Liver (tissue), 9 donors: ENCODE results near the gene CYP24A1. TPM values are rescaled to one million over a fixed set of nuclear protein-coding genes. Genes with fewer than 3 reads are reported as not detected.

ENCODE experiments used
- DNase-seq: peaks from one replicate; pipeline ENCODE4 v3.0.0-alpha.2; 2017; ENCODE audit warnings: low spot score
- H3K27ac ChIP-seq, 2 donors: one replicate each; pipeline ENCODE4 v1.7.0; 2013; ENCODE audit warnings: inconsistent platforms in 2 of 2, low read length in 2 of 2, control low read depth in 1 of 2, low read depth in 1 of 2, mild to moderate bottlenecking in 1 of 2
- H3K27me3 ChIP-seq, 4 donors: one replicate each; pipeline versions ENCODE4 v1.6.1 to v1.7.0; 2013; ENCODE audit warnings: low read length in 3 of 4, inconsistent platforms in 1 of 4, mild to moderate bottlenecking in 1 of 4, moderate library complexity in 1 of 4; ENCODE audit not compliant: control insufficient read depth in 4 of 4, insufficient read depth in 4 of 4
- H3K36me3 ChIP-seq, 4 donors: one replicate each; pipeline versions ENCODE4 v1.6.1 to v1.7.0; 2013; ENCODE audit warnings: low read length in 3 of 4, mild to moderate bottlenecking in 3 of 4, low read depth in 1 of 4, moderate library complexity in 1 of 4; ENCODE audit not compliant: control insufficient read depth in 4 of 4, insufficient read depth in 3 of 4
- H3K4me1 ChIP-seq, 4 donors: one replicate each; pipeline versions ENCODE4 v1.6.1 to v1.7.0; 2013; ENCODE audit warnings: low read length in 3 of 4, mild to moderate bottlenecking in 3 of 4, moderate library complexity in 1 of 4; ENCODE audit not compliant: control insufficient read depth in 4 of 4, insufficient read depth in 4 of 4
- H3K4me3 ChIP-seq, 3 donors: one replicate each; pipeline versions ENCODE4 v1.6.1 to v1.7.0; 2013; ENCODE audit warnings: low read length in 3 of 3, control low read depth in 1 of 3, low read depth in 1 of 3, mild to moderate bottlenecking in 1 of 3
- H3K9ac ChIP-seq, 2 donors: one replicate each; pipeline ENCODE4 v1.7.0; 2013; ENCODE audit warnings: low read length in 2 of 2, mild to moderate bottlenecking in 2 of 2, moderate library complexity in 2 of 2, control low read depth in 1 of 2, low read depth in 1 of 2
- H3K9me3 ChIP-seq, 4 donors: one replicate each; pipeline versions ENCODE4 v1.6.1 to v1.7.0; 2013; ENCODE audit warnings: low read length in 3 of 4; ENCODE audit not compliant: control insufficient read depth in 4 of 4
- ATF3 ChIP-seq: IDR thresholded peaks from 2 replicates; pipeline ENCODE4 v1.6.1; 2016; ENCODE audit warnings: antibody characterized with exemption
- CTCF ChIP-seq: fragments of 150-350 bp; IDR thresholded peaks from 2 replicates; pipeline ENCODE4 v1.5.1; 2017; ENCODE audit warnings: improper control_type of control experiment, low read depth, low read length; ENCODE audit not compliant: missing input control
- EGR1 ChIP-seq, 2 donors: IDR thresholded peaks; 2 replicates each; pipeline ENCODE4 v1.6.1; 2016 to 2018; ENCODE audit warnings: antibody characterized with exemption in 2 of 2, low read depth in 2 of 2
- FOXA1 ChIP-seq: IDR thresholded peaks from 2 replicates; pipeline ENCODE4 v1.6.1; 2016; ENCODE audit warnings: antibody characterized with exemption
- FOXA2 ChIP-seq: IDR thresholded peaks from 2 replicates; pipeline ENCODE4 v1.6.1; 2016; ENCODE audit warnings: antibody characterized with exemption
- GABPA ChIP-seq, 2 donors: IDR thresholded peaks in 1 of 2; conservative IDR thresholded peaks in 1 of 2; 2 replicates each; pipeline ENCODE4 v1.6.1; 2016; ENCODE audit warnings: antibody characterized with exemption in 2 of 2, mild to moderate bottlenecking in 1 of 2, moderate library complexity in 1 of 2
- HNF4G ChIP-seq: IDR thresholded peaks from 2 replicates; pipeline ENCODE4 v1.6.1; 2016; ENCODE audit warnings: antibody characterized with exemption
- MAX ChIP-seq: IDR thresholded peaks from 2 replicates; pipeline ENCODE4 v1.6.1; 2016; ENCODE audit warnings: antibody characterized with exemption
- NR2F2 ChIP-seq: IDR thresholded peaks from 2 replicates; pipeline ENCODE4 v1.6.1; 2016; ENCODE audit warnings: antibody characterized with exemption
- RAD21 ChIP-seq, 2 donors: IDR thresholded peaks; 2 replicates each; pipeline ENCODE4 v1.6.1; 2016; ENCODE audit warnings: antibody characterized with exemption in 2 of 2, mild to moderate bottlenecking in 2 of 2
- REST ChIP-seq: IDR thresholded peaks from 2 replicates; pipeline ENCODE4 v1.6.1; 2016; ENCODE audit warnings: antibody characterized with exemption, mild to moderate bottlenecking
- RXRA ChIP-seq, 2 donors: IDR thresholded peaks; 2 replicates each; pipeline ENCODE4 v1.6.1; 2017 to 2018; ENCODE audit warnings: antibody characterized with exemption in 2 of 2, mild to moderate bottlenecking in 1 of 2
- TAF1 ChIP-seq: conservative IDR thresholded peaks from 2 replicates; pipeline ENCODE4 v1.6.1; 2016; ENCODE audit warnings: antibody characterized with exemption, mild to moderate bottlenecking
- YY1 ChIP-seq: IDR thresholded peaks from 2 replicates; pipeline ENCODE4 v1.6.1; 2016; ENCODE audit warnings: antibody characterized with exemption, mild to moderate bottlenecking
- ZBTB33 ChIP-seq: IDR thresholded peaks from 2 replicates; pipeline ENCODE4 v1.6.1; 2016; ENCODE audit warnings: antibody characterized with exemption
- WGBS: extraction: QIAGEN DNeasy Blood & Tissue Kit; methylation state at CpG from one replicate; pipeline ENCODE4 v1.1.7; 2013; 5-methylcytosine and 5-hydroxymethylcytosine counted together
- polyA plus RNA-seq, 2 donors: library from polyadenylated mRNA; stranded (reverse) in 1 of 2; unstranded in 1 of 2; fragments of 200-250 nt in 1 of 2; fragments of >200 nt in 1 of 2; fragmentation: Nextera tagmentation in 1 of 2; extraction: Ambion mirVana in 1 of 2; gene quantifications; one replicate each; pipeline versions ENCODE4 v1.2.1 to v1.2.3, GENCODE V29; 2013 to 2015
- total RNA-seq, 2 donors: library from RNA; depleted of rRNA; stranded (reverse); fragments of >200 nt; gene quantifications; one replicate each; pipeline ENCODE4 v1.2.3, GENCODE V29; 2014
- donor health status: healthy.
- donor health status: healthy.
- donor health status: healthy.
- donor health status: healthy.
- donor health status: healthy.

Gene CYP24A1
- total and polyA plus RNA-seq, 4 donors: not detected

- Histone ChIP-seq H3K27me3 (no peaks in the 10 kb centered on the region), H3K27ac (no peak overlapping the region), H3K9ac (no peak overlapping the region), H3K4me1 (no peaks in the 10 kb centered on the region), H3K9me3 (no peaks in the 10 kb centered on the region), H3K4me3 (no peak overlapping the region), H3K36me3 (no peaks in the 10 kb centered on the region)
- TF ChIP-seq NR2F2 (no peak), CTCF (no peak), TAF1 (no peak), EGR1 (IDR thresholded peaks at IDR 0.05; ENCODE audit: low read depth in 2 of 2) (no peak), RXRA (IDR thresholded peaks at IDR 0.05) (no peak), REST (no peak), MAX (no peak)
- no peak for DNase-seq
- 90% methylated on average over 13 of the region's 13 CpGs for WGBS
These were observed 22.0 kb upstream of the CYP24A1 start for GRCh38 chr20:54195483-54196472.

GRCh38 chr20:54194724-54195438, 21.1 kb upstream of the CYP24A1 start:
- Histone ChIP-seq H3K9ac (no peak overlapping the region), H3K9me3 (no peaks in the 10 kb centered on the region), H3K27me3 (no peaks in the 10 kb centered on the region), H3K4me3 (no peak overlapping the region), H3K27ac (no peak overlapping the region), H3K4me1 (no peaks in the 10 kb centered on the region), H3K36me3 (no peaks in the 10 kb centered on the region)
- WGBS: 83% methylated on average over 11 of the region's 11 CpGs
- TF ChIP-seq YY1 (no peak), ZBTB33 (no peak), ATF3 (no peak), EGR1 (IDR thresholded peaks at IDR 0.05; ENCODE audit: low read depth in 2 of 2) (no peak), FOXA1 (no peak), NR2F2 (no peak), RXRA (IDR thresholded peaks at IDR 0.05) (no peak), MAX (no peak), FOXA2 (no peak), GABPA (IDR thresholded peaks at IDR 0.05 in 1 of 2, conservative IDR thresholded peaks at IDR 0.05 in 1 of 2) (no peak), TAF1 (no peak), RAD21 (IDR thresholded peaks at IDR 0.05) (no peak), HNF4G (no peak)
- DNase-seq: no peak
